Gastrocnemius medialis (tissue), 4 donors: ENCODE results near the gene CERS3. TPM values are rescaled to one million over a fixed set of nuclear protein-coding genes. Genes with fewer than 3 reads are reported as not detected.

Source experiments
- ATAC-seq, 2 donors: fragments of 150-250 bp; one replicate each; pipeline ENCODE4 v1.9.1; 2016
- DNase-seq, 2 donors: peaks; one replicate each; pipeline ENCODE4 v3.0.0-alpha.2; 2019
- H3K27ac ChIP-seq, 4 donors: fragments of 200-600 bp; sonication (generic); 1 replicate in 1 of 4; 2 replicates in 3 of 4; pipeline ENCODE4 v1.5.1; 2016 to 2018; ENCODE audit warnings: mild to moderate bottlenecking in 2 of 4, moderate library complexity in 1 of 4
- H3K27me3 ChIP-seq, 3 donors: fragments of 200-600 bp; sonication (generic) in 2 of 3; 1 replicate in 1 of 3; 2 replicates in 2 of 3; pipeline versions ENCODE4 v1.5.1 to v1.6.0; 2016 to 2019; ENCODE audit warnings: mild to moderate bottlenecking in 1 of 3, moderate library complexity in 1 of 3
- H3K36me3 ChIP-seq, 2 donors: fragments of 200-600 bp; sonication (generic) in 1 of 2; one replicate each; pipeline ENCODE4 v1.5.1; 2017 to 2018
- H3K4me1 ChIP-seq, 2 donors: fragments of 200-600 bp; sonication (generic) in 1 of 2; one replicate each; pipeline ENCODE4 v1.5.1; 2016 to 2017; ENCODE audit warnings: mild to moderate bottlenecking in 2 of 2
- H3K4me3 ChIP-seq, 4 donors: fragments of 200-600 bp; sonication (generic) in 3 of 4; 1 replicate in 1 of 4; 2 replicates in 3 of 4; pipeline ENCODE4 v1.5.1; 2016 to 2019; ENCODE audit warnings: mild to moderate bottlenecking in 2 of 4
- H3K9me3 ChIP-seq, 3 donors: fragments of 200-600 bp; sonication (generic) in 2 of 3; 1 replicate in 1 of 3; 2 replicates in 2 of 3; pipeline ENCODE4 v1.5.1; 2016 to 2019
- POLR2A ChIP-seq, 2 donors: fragments of 450-650 bp; IDR thresholded peaks; one replicate each; pipeline ENCODE4 v1.6.1; 2017; ENCODE audit warnings: antibody characterized with exemption in 2 of 2, mild to moderate bottlenecking in 2 of 2, moderate library complexity in 2 of 2
- in situ Hi-C, 4 donors: fragments of 200-750 bp; cut with MboI; loops; one replicate each; pipeline versions ENCODE4 v1.15.0 to v1.8.0; 2017; ENCODE audit warnings: low sequenced_read_pairs in 4 of 4
- intact Hi-C: fragments of 100-400 bp; cut with DNase I; formaldehyde crosslinking; loops from one replicate; pipeline ENCODE4 v1.15.1; 2023; ENCODE audit warnings: low total_unique reads
- total RNA-seq, 4 donors: library from RNA; depleted of rRNA; stranded (reverse); fragments of >200 nt; gene quantifications; one replicate each; pipeline versions ENCODE4 v1.1.0 to v1.2.3, GENCODE V29; 2016
- TF ChIP-seq, protein P1 (sequence below), 5 experiments: fragments of 450-650 bp in 3 of 5; fragments of 200-600 bp in 2 of 5; sonication (generic) in 2 of 5; IDR thresholded peaks in 4 of 5; conservative IDR thresholded peaks in 1 of 5; 1 replicate in 4 of 5; 2 replicates in 1 of 5; pipeline ENCODE4 v1.5.1; 2016 to 2019; ENCODE audit warnings: antibody characterized with exemption in 5 of 5, mild to moderate bottlenecking in 3 of 5, moderate library complexity in 3 of 5

Gene CERS3
- total RNA-seq, 4 donors from 2014 or later = 0.52 to 0.97 TPM; not detected in 2

- no peaks in the 10 kb centered on the region for H3K9me3 ChIP-seq
These were observed 178.1 kb downstream of the CERS3 start for GRCh38 chr15:100350434-100351226.

More at GRCh38 chr15:100350434-100351226, 178.1 kb downstream of the CERS3 start:
- peaks cover 8 to 9% of the 10 kb centered on the region in 2 donors for H3K4me1 ChIP-seq
- H3K27ac ChIP-seq = peak overlapping the region; percentile 95 to 96 (median 96)
- peak overlapping the region; percentile 77 to 82 (median 80) for H3K4me3 ChIP-seq
- H3K27me3 ChIP-seq = no peaks in the 10 kb centered on the region
- no peaks in the 10 kb centered on the region for H3K36me3 ChIP-seq
- intact Hi-C loops = loop anchor here (1.0 to 5.0 kb wide), 5 partner anchors 77 to 522 kb away; partner anchors contain the start of genes ASB7 and LINS1
- TF ChIP-seq, protein P1, sequence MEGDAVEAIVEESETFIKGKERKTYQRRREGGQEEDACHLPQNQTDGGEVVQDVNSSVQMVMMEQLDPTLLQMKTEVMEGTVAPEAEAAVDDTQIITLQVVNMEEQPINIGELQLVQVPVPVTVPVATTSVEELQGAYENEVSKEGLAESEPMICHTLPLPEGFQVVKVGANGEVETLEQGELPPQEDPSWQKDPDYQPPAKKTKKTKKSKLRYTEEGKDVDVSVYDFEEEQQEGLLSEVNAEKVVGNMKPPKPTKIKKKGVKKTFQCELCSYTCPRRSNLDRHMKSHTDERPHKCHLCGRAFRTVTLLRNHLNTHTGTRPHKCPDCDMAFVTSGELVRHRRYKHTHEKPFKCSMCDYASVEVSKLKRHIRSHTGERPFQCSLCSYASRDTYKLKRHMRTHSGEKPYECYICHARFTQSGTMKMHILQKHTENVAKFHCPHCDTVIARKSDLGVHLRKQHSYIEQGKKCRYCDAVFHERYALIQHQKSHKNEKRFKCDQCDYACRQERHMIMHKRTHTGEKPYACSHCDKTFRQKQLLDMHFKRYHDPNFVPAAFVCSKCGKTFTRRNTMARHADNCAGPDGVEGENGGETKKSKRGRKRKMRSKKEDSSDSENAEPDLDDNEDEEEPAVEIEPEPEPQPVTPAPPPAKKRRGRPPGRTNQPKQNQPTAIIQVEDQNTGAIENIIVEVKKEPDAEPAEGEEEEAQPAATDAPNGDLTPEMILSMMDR (IDR thresholded peaks at IDR 0.05 in 4 of 5, conservative IDR thresholded peaks at IDR 0.05 in 1 of 5) = no peak
- TF ChIP-seq POLR2A (IDR thresholded peaks at IDR 0.05) = no peak
- no peak for DNase-seq
- in situ Hi-C loops = no loop called here
- peak in 1 of 2 donors; percentile 7 for ATAC-seq

Other genes starting within 250 kb of the CERS3 start
- gene ADAMTS17, start 187.0 kb downstream of the CERS3 start, total RNA-seq = 10 to 100 TPM in 3 of 4 donors, 1 to 10 TPM in 1; 5.0 to 16.2 (median 11.6) TPM
- gene LINS1, start 73.2 kb upstream of the CERS3 start, total RNA-seq = 10 to 100 TPM in 2 of 4 donors, 1 to 10 TPM in 2; 3.2 to 11.9 (median 10.3) TPM
- gene ASB7, start 73.6 kb upstream of the CERS3 start, total RNA-seq = 10 to 100 TPM in 1 of 4 donors, 1 to 10 TPM in 3; 5.1 to 10.3 (median 6.3) TPM